ENCODE data around the gene ALPG. TPM values are rescaled to one million over a fixed set of nuclear protein-coding genes. Genes with fewer than 3 reads are reported as not detected.
A peak's percentile ranks its signal among the peaks of the same experiment; 100 is the strongest.
"Not testable (repeated sequence)": the region's sequence is repeated elsewhere in the genome, so short reads cannot be mapped to it uniquely, and the experiment has no call there.

The ALPG gene
- total and polyA plus RNA-seq, 2 of the 13 experiments (the other 11 are each of a cell fraction or from before 2014, with no cell fraction given), result not detected

DNA sequence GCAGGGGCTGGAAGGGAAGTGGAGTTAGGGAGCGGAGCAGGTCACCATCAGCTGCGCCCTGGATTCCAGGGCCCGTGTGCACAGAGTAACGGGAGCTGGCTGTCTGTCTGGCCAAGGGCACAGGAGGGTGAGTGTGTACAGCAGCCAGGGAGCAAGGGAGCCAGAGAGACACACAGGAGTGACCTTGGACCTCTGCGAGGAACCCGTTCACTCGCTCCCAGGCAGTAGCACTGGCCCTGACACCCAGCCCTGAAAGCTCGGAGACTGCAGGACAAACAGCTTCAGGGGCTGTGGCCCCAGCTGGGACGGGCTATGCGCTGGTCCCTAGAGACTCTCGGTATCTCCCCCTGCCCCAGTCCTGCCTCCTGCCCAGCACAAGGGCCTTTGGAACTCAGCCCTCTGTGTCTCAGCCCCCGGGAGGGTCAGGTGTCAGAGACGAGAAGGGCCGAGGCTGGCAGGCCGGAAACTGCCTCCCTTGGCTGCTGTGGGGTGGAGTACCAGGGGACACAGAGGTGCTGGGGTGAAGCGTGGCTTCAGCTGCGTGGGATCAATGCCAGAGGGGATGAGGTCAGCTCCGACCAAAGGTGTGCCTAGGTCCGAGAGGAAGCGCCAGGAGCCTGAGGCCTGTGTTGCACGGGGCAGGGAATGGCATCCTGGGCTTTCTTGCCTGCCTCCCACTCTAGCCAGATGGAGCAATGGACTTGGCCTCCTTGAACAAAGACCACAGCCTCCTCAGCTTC, 37.2 kb downstream of the ALPG start:
- DNase-seq (ENCODE audit: low spot score) (peak; percentile 51), ATAC-seq (peak; percentile 72), FAIRE-seq (peak; percentile 100)
- H3K36me3 ChIP-seq (replicated peaks in 1 of 2; ENCODE audit: control insufficient read depth in 1 of 2, insufficient read depth in 2 of 2, low read length in 2 of 2); BruUV-seq (replicated peaks); H3K27ac ChIP-seq (ENCODE audit: extremely low read length, insufficient read depth, low read length); H3K9me3 ChIP-seq (ENCODE audit: low read length); H2AFZ ChIP-seq (ENCODE audit: low read length); H3K79me2 ChIP-seq (ENCODE audit: insufficient read depth, low read length); intact Hi-C loops (cut with micrococcal nuclease; ENCODE audit: unreplicated experiment); CTCF ChIA-PET (ENCODE audit: low intra/inter-chr PET ratio, low total read pairs); POLR2A ChIA-PET; H4K20me1 ChIP-seq (ENCODE audit: insufficient read depth, low read length): not testable (repeated sequence)
- H3K27me3 ChIP-seq (ENCODE audit: control insufficient read depth in 1 of 2, insufficient read depth in 2 of 2, low read length in 2 of 2), result peaks cover 6 to 21% of the 10 kb centered on the region in 2 experiments; a peak in 4 of 5 replicates
- H3K4me3 ChIP-seq (replicated peaks in 1 of 3; ENCODE audit: insufficient read depth in 1 of 3, low read depth in 2 of 3, low read length in 3 of 3), result peak overlapping the region; percentile 8 to 73 (median 18)
- H3K4me1 ChIP-seq (ENCODE audit: insufficient read depth, low read length), result peaks cover 28% of the 10 kb centered on the region
- 4% methylated on average over 9 of the region's 21 CpGs for WGBS (ENCODE audit: low lambda C conversion rate)
- H3K4me2 ChIP-seq (ENCODE audit: low read depth, low read length), result peak overlapping the region; percentile 97
- in situ Hi-C loops (cut with HindIII; ENCODE audit: extremely low pct_ligation_motif_present, low pct_unique_long_range_greater_than_20kb), result loop anchor here (5.0 kb wide), 1 partner anchor 537 kb away; no protein-coding TSS in a partner anchor
- peak overlapping the region; percentile 37 for H3K9ac ChIP-seq (ENCODE audit: insufficient read depth, low read depth, low read length)
- TF ChIP-seq ZNF317 (CRISPR knock-in tag; IDR thresholded peaks at IDR 0.05) (peak; percentile 45; the same call in 1 of the 2 replicates), NFKB2 (CRISPR knock-in tag; IDR thresholded peaks at IDR 0.05; ENCODE audit: borderline replicate concordance) (peak; percentile 16; the same call in 1 of the 2 replicates), SAP130 (CRISPR knock-in tag; IDR thresholded peaks at IDR 0.05; ENCODE audit: low read depth) (0 out of 2 replicates have a peak, but pooled peaks have one; percentile 23), GATAD1 (CRISPR knock-in tag; IDR thresholded peaks at IDR 0.05) (peak; percentile 47; the same call in 1 of the 2 replicates), ZNF776 (CRISPR knock-in tag; IDR thresholded peaks at IDR 0.05) (peak; percentile 80), FOXA3 (CRISPR knock-in tag; IDR thresholded peaks at IDR 0.05) (peak; percentile 9; the same call in 1 of the 2 replicates), ESRRA (CRISPR knock-in tag; IDR thresholded peaks at IDR 0.05; ENCODE audit: low read depth) (peak; percentile 49; the same call in 1 of the 2 replicates), ZNF333 (CRISPR knock-in tag; IDR thresholded peaks at IDR 0.05; ENCODE audit: borderline replicate concordance) (0 out of 2 replicates have a peak, but pooled peaks have one; percentile 43), NR2F1 (CRISPR knock-in tag; IDR thresholded peaks at IDR 0.05) (0 out of 4 replicates have a peak, but pooled peaks of 1 of the 2 experiments have one; percentile 22), SALL1 (CRISPR knock-in tag; IDR thresholded peaks at IDR 0.05) (peak; percentile 14; the same call in 1 of the 2 replicates), CAMTA2 (CRISPR knock-in tag; IDR thresholded peaks at IDR 0.05; ENCODE audit: borderline replicate concordance) (peak; percentile 67; the same call in 1 of the 2 replicates), ZFX (CRISPR knock-in tag; IDR thresholded peaks at IDR 0.05; ENCODE audit: low read depth) (peak; percentile 45; the same call in 1 of the 2 replicates), ISL2 (CRISPR knock-in tag; IDR thresholded peaks at IDR 0.05) (0 out of 2 replicates have a peak, but pooled peaks have one; percentile 14), ZNF839 (CRISPR knock-in tag; IDR thresholded peaks at IDR 0.05; ENCODE audit: borderline replicate concordance) (0 out of 2 replicates have a peak, but pooled peaks have one; percentile 54), HOXA3 (CRISPR knock-in tag; IDR thresholded peaks at IDR 0.05) (peak; percentile 26; the same call in 1 of the 2 replicates)
- TF ChIP-seq, protein P1, sequence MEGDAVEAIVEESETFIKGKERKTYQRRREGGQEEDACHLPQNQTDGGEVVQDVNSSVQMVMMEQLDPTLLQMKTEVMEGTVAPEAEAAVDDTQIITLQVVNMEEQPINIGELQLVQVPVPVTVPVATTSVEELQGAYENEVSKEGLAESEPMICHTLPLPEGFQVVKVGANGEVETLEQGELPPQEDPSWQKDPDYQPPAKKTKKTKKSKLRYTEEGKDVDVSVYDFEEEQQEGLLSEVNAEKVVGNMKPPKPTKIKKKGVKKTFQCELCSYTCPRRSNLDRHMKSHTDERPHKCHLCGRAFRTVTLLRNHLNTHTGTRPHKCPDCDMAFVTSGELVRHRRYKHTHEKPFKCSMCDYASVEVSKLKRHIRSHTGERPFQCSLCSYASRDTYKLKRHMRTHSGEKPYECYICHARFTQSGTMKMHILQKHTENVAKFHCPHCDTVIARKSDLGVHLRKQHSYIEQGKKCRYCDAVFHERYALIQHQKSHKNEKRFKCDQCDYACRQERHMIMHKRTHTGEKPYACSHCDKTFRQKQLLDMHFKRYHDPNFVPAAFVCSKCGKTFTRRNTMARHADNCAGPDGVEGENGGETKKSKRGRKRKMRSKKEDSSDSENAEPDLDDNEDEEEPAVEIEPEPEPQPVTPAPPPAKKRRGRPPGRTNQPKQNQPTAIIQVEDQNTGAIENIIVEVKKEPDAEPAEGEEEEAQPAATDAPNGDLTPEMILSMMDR (CRISPR knock-in tag; IDR thresholded peaks at IDR 0.05), result 0 out of 2 replicates have a peak, but pooled peaks have one; percentile 4
- TF ChIP-seq, protein P2, sequence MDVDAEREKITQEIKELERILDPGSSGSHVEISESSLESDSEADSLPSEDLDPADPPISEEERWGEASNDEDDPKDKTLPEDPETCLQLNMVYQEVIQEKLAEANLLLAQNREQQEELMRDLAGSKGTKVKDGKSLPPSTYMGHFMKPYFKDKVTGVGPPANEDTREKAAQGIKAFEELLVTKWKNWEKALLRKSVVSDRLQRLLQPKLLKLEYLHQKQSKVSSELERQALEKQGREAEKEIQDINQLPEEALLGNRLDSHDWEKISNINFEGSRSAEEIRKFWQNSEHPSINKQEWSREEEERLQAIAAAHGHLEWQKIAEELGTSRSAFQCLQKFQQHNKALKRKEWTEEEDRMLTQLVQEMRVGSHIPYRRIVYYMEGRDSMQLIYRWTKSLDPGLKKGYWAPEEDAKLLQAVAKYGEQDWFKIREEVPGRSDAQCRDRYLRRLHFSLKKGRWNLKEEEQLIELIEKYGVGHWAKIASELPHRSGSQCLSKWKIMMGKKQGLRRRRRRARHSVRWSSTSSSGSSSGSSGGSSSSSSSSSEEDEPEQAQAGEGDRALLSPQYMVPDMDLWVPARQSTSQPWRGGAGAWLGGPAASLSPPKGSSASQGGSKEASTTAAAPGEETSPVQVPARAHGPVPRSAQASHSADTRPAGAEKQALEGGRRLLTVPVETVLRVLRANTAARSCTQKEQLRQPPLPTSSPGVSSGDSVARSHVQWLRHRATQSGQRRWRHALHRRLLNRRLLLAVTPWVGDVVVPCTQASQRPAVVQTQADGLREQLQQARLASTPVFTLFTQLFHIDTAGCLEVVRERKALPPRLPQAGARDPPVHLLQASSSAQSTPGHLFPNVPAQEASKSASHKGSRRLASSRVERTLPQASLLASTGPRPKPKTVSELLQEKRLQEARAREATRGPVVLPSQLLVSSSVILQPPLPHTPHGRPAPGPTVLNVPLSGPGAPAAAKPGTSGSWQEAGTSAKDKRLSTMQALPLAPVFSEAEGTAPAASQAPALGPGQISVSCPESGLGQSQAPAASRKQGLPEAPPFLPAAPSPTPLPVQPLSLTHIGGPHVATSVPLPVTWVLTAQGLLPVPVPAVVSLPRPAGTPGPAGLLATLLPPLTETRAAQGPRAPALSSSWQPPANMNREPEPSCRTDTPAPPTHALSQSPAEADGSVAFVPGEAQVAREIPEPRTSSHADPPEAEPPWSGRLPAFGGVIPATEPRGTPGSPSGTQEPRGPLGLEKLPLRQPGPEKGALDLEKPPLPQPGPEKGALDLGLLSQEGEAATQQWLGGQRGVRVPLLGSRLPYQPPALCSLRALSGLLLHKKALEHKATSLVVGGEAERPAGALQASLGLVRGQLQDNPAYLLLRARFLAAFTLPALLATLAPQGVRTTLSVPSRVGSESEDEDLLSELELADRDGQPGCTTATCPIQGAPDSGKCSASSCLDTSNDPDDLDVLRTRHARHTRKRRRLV (CRISPR knock-in tag; IDR thresholded peaks at IDR 0.05), result 0 out of 2 replicates have a peak, but pooled peaks have one; percentile 26

All from HepG2 (cell line).